HepG2 (cell line): ENCODE data around the gene HOXD3. TPM values are rescaled to one million over a fixed set of nuclear protein-coding genes. Genes with fewer than 3 reads are reported as not detected.

Experiments used
- ATAC-seq: fragments of 200-7000 bp; cut with Tn5 transposase; 3 replicates; pipeline ENCODE4 v1.9.1; 2020; ENCODE audit warnings: mild to moderate bottlenecking, moderate library complexity
- BruUV-seq: library from RNA; stranded (reverse); fragments of 400-500 nt; replicated peaks from 2 replicates; lab custom pipeline; 2021; lab: Mats Ljungman, UMichigan
- CTCF ChIA-PET: fragments of 300-600 bp; formaldehyde crosslinking; extraction: SDS; loops from one replicate; lab custom pipeline; 2021; ENCODE audit warnings: low total read pairs, inconsistent platforms, low intra/inter-chr PET ratio; lab: Yijun Ruan, JAX
- POLR2A ChIA-PET: fragments of 350-600 bp; sonication (Branson Sonifier 250); formaldehyde crosslinking; loops from one replicate; lab custom pipeline; 2020; ENCODE audit warnings: antibody characterized with exemption, inconsistent platforms; lab: Yijun Ruan, JAX
- DNase-seq: peaks from one replicate; pipeline ENCODE4 v3.0.0-alpha.2; 2015; ENCODE audit warnings: low spot score
- FAIRE-seq: peaks from 3 replicates; lab custom pipeline; 2011; peaks lifted over from hg19 to GRCh38; lab: Jason Lieb, UNC
- H2AFZ ChIP-seq: one replicate; pipeline ENCODE4 v1.6.1; 2011; ENCODE audit warnings: low read length, inconsistent platforms
- H3K27ac ChIP-seq: fragments of 300-600 bp; 3 replicates; pipeline ENCODE4 v1.8.0; 2011; ENCODE audit warnings: mixed run types, mild to moderate bottlenecking, mixed read lengths, low read length, inconsistent platforms; ENCODE audit not compliant: insufficient read depth; ENCODE audit errors: extremely low read length
- H3K27me3 ChIP-seq, 2 experiments: fragments of 200-600 bp in 1 of 2; 2 replicates in 1 of 2; 3 replicates in 1 of 2; pipeline versions ENCODE4 v1.6.0 to v1.8.0; 2011; ENCODE audit warnings: low read length in 2 of 2, mild to moderate bottlenecking in 2 of 2, moderate library complexity in 2 of 2, inconsistent platforms in 1 of 2; ENCODE audit not compliant: insufficient read depth in 2 of 2, control insufficient read depth in 1 of 2
- H3K36me3 ChIP-seq, 2 experiments: fragments of 200-600 bp in 1 of 2; replicated peaks in 1 of 2; 2 replicates in 1 of 2; 3 replicates in 1 of 2; pipeline versions ENCODE4 v1.5.1 to v1.8.0; 2011; ENCODE audit warnings: low read length in 2 of 2, inconsistent platforms in 1 of 2; ENCODE audit not compliant: insufficient read depth in 2 of 2, control insufficient read depth in 1 of 2
- H3K4me1 ChIP-seq: 2 replicates; pipeline ENCODE4 v1.5.1; 2012; ENCODE audit warnings: low read length, inconsistent platforms; ENCODE audit not compliant: insufficient read depth
- H3K4me2 ChIP-seq: 2 replicates; pipeline ENCODE4 v1.6.0; 2011; ENCODE audit warnings: low read depth, low read length, inconsistent platforms
- H3K4me3 ChIP-seq, 3 experiments: fragments of 200-600 bp in 1 of 3; sonication (generic), shearing (Covaris generic) in 1 of 3; replicated peaks in 1 of 3; 2 replicates each; pipeline ENCODE4 v1.5.1; 2011 to 2016; ENCODE audit warnings: low read length in 3 of 3, inconsistent platforms in 2 of 3, low read depth in 2 of 3, mild to moderate bottlenecking in 2 of 3, control low read depth in 1 of 3, mixed read lengths in 1 of 3; ENCODE audit not compliant: insufficient read depth in 1 of 3
- H3K79me2 ChIP-seq: one replicate; pipeline ENCODE4 v1.6.1; 2011; ENCODE audit warnings: low read length, inconsistent platforms; ENCODE audit not compliant: insufficient read depth
- H3K9ac ChIP-seq: 2 replicates; pipeline ENCODE4 v1.6.0; 2011; ENCODE audit warnings: mild to moderate bottlenecking, low read depth, low read length, inconsistent platforms; ENCODE audit not compliant: insufficient read depth
- H3K9me3 ChIP-seq: 2 replicates; pipeline ENCODE4 v1.5.1; 2012; ENCODE audit warnings: mild to moderate bottlenecking, low read length
- H4K20me1 ChIP-seq: 2 replicates; pipeline ENCODE4 v1.6.0; 2011; ENCODE audit warnings: inconsistent platforms, mild to moderate bottlenecking, low read length, moderate library complexity; ENCODE audit not compliant: insufficient read depth
- BHLHE40 ChIP-seq: IDR thresholded peaks from 2 replicates; pipeline ENCODE4 v1.6.1; 2011; ENCODE audit warnings: low read length, improper control_type of control experiment
- MYC ChIP-seq: sonication (generic); formaldehyde crosslinking; IDR thresholded peaks from 2 replicates; pipeline ENCODE4 v1.9.0; 2021; ENCODE audit warnings: missing genetic modification reagents, borderline replicate concordance
- SIN3B ChIP-seq: fragments of 150-350 bp; IDR thresholded peaks from 2 replicates; pipeline ENCODE4 v1.6.1; 2014; ENCODE audit warnings: low read length
- ZNF337 ChIP-seq: sonication (generic); formaldehyde crosslinking; IDR thresholded peaks from 2 replicates; pipeline ENCODE4 v1.5.1; 2020; ENCODE audit warnings: missing genetic modification reagents, low read depth, mild to moderate bottlenecking, borderline replicate concordance
- ZNF773 ChIP-seq: sonication (generic); formaldehyde crosslinking; IDR thresholded peaks from 2 replicates; pipeline ENCODE4 v1.4.0; 2020; ENCODE audit warnings: missing genetic modification reagents, borderline replicate concordance
- WGBS: methylation state at CpG from one replicate; pipeline ENCODE4 v1.1.6; 2017; ENCODE audit warnings: low lambda C conversion rate; 5-methylcytosine and 5-hydroxymethylcytosine counted together
- in situ Hi-C: cut with HindIII; loops from 2 replicates; pipeline ENCODE4 v1.10.0; 2017; ENCODE audit warnings: low pct_unique_long_range_greater_than_20kb; ENCODE audit not compliant: extremely low pct_ligation_motif_present
- intact Hi-C: fragments of 100-400 bp; cut with micrococcal nuclease; formaldehyde crosslinking; loops from one replicate; pipeline ENCODE4 v1.10.0; 2022; ENCODE audit not compliant: unreplicated experiment
- polyA plus RNA-seq, 8 experiments: library from polyadenylated mRNA; depleted of rRNA in 3 of 8; stranded (reverse) in 7 of 8; unstranded in 1 of 8; fragments of >200 nt; fragmentation: Illumina TruSeq in 4 of 8; extraction: Trizol in 4 of 8; gene quantifications; 2 replicates each; pipeline versions ENCODE4 v1.2.1 to v1.2.3, GENCODE V29; 2011 to 2016; ENCODE audit warnings: low read depth in 4 of 8, missing spikeins in 1 of 8, mixed read lengths in 1 of 8; ENCODE audit not compliant: insufficient read depth in 1 of 8
- total RNA-seq, 5 experiments: library from RNA; depleted of rRNA; stranded (reverse); fragments of >200 nt; fragmentation: Illumina TruSeq; extraction: Trizol; gene quantifications; 2 replicates each; pipeline ENCODE4 v1.2.3, GENCODE V29; 2016; ENCODE audit warnings: low read depth in 1 of 5
- TF ChIP-seq, protein P1 (sequence below): IDR thresholded peaks from 2 replicates; pipeline ENCODE4 v1.6.1; 2016; ENCODE audit warnings: low read depth, missing genetic modification reagents, missing compliant biosample characterization
- TF ChIP-seq, protein P2 (sequence below): sonication (generic); formaldehyde crosslinking; IDR thresholded peaks from 2 replicates; pipeline ENCODE4 v1.4.0; 2020; ENCODE audit warnings: missing genetic modification reagents, borderline replicate concordance
- TF ChIP-seq, protein P3 (sequence below): sonication (generic); formaldehyde crosslinking; IDR thresholded peaks from 2 replicates; pipeline ENCODE4 v1.8.0; 2022; ENCODE audit warnings: missing genetic modification reagents, mild to moderate bottlenecking, moderate library complexity, borderline replicate concordance
- TF ChIP-seq, protein P4 (sequence below): sonication (generic); formaldehyde crosslinking; conservative IDR thresholded peaks from 2 replicates; pipeline ENCODE4 v1.5.0; 2020; ENCODE audit warnings: missing genetic modification reagents
- TF ChIP-seq, protein P5 (sequence below): sonication (generic); formaldehyde crosslinking; IDR thresholded peaks from 2 replicates; pipeline ENCODE4 v1.4.0; 2020; ENCODE audit warnings: mild to moderate bottlenecking, missing genetic modification reagents

The HOXD3 gene
- total and polyA plus RNA-seq, 2 of the 13 experiments (the other 11 are each of a cell fraction or from before 2014, with no cell fraction given), result 0.05 to 0.09 TPM

DNA sequence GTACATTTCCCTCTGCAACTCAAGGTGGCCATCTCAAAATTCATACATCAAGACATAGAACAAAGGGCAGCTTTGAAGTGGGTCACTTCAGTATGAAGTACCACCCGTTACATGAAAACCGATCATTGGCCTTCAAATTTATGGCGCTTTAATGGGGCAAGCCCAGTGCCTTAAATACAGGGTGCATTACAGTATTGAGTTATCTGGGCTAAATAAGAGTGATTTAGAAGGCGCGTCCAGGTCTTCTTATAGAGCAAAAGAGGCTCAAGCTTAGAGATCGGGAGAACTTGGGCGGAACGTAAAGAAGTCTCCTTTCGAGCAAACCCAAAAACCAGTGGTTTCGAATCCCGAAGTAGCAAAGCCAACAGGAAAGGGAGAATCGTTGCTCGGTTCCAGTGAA is 7.1 kb downstream of the HOXD3 start:
- TF ChIP-seq, protein P1, sequence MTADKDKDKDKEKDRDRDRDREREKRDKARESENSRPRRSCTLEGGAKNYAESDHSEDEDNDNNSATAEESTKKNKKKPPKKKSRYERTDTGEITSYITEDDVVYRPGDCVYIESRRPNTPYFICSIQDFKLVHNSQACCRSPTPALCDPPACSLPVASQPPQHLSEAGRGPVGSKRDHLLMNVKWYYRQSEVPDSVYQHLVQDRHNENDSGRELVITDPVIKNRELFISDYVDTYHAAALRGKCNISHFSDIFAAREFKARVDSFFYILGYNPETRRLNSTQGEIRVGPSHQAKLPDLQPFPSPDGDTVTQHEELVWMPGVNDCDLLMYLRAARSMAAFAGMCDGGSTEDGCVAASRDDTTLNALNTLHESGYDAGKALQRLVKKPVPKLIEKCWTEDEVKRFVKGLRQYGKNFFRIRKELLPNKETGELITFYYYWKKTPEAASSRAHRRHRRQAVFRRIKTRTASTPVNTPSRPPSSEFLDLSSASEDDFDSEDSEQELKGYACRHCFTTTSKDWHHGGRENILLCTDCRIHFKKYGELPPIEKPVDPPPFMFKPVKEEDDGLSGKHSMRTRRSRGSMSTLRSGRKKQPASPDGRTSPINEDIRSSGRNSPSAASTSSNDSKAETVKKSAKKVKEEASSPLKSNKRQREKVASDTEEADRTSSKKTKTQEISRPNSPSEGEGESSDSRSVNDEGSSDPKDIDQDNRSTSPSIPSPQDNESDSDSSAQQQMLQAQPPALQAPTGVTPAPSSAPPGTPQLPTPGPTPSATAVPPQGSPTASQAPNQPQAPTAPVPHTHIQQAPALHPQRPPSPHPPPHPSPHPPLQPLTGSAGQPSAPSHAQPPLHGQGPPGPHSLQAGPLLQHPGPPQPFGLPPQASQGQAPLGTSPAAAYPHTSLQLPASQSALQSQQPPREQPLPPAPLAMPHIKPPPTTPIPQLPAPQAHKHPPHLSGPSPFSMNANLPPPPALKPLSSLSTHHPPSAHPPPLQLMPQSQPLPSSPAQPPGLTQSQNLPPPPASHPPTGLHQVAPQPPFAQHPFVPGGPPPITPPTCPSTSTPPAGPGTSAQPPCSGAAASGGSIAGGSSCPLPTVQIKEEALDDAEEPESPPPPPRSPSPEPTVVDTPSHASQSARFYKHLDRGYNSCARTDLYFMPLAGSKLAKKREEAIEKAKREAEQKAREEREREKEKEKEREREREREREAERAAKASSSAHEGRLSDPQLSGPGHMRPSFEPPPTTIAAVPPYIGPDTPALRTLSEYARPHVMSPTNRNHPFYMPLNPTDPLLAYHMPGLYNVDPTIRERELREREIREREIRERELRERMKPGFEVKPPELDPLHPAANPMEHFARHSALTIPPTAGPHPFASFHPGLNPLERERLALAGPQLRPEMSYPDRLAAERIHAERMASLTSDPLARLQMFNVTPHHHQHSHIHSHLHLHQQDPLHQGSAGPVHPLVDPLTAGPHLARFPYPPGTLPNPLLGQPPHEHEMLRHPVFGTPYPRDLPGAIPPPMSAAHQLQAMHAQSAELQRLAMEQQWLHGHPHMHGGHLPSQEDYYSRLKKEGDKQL (CRISPR knock-in tag), result no peak
- TF ChIP-seq MYC, result no peak
- no peak for TF ChIP-seq ZNF773
- no peak for TF ChIP-seq SIN3B
- TF ChIP-seq, protein P2, sequence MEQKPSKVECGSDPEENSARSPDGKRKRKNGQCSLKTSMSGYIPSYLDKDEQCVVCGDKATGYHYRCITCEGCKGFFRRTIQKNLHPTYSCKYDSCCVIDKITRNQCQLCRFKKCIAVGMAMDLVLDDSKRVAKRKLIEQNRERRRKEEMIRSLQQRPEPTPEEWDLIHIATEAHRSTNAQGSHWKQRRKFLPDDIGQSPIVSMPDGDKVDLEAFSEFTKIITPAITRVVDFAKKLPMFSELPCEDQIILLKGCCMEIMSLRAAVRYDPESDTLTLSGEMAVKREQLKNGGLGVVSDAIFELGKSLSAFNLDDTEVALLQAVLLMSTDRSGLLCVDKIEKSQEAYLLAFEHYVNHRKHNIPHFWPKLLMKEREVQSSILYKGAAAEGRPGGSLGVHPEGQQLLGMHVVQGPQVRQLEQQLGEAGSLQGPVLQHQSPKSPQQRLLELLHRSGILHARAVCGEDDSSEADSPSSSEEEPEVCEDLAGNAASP (CRISPR knock-in tag), result no peak
- TF ChIP-seq BHLHE40, result no peak
- TF ChIP-seq, protein P3, sequence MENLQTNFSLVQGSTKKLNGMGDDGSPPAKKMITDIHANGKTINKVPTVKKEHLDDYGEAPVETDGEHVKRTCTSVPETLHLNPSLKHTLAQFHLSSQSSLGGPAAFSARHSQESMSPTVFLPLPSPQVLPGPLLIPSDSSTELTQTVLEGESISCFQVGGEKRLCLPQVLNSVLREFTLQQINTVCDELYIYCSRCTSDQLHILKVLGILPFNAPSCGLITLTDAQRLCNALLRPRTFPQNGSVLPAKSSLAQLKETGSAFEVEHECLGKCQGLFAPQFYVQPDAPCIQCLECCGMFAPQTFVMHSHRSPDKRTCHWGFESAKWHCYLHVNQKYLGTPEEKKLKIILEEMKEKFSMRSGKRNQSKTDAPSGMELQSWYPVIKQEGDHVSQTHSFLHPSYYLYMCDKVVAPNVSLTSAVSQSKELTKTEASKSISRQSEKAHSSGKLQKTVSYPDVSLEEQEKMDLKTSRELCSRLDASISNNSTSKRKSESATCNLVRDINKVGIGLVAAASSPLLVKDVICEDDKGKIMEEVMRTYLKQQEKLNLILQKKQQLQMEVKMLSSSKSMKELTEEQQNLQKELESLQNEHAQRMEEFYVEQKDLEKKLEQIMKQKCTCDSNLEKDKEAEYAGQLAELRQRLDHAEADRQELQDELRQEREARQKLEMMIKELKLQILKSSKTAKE (CRISPR knock-in tag), result no peak
- TF ChIP-seq, protein P4, sequence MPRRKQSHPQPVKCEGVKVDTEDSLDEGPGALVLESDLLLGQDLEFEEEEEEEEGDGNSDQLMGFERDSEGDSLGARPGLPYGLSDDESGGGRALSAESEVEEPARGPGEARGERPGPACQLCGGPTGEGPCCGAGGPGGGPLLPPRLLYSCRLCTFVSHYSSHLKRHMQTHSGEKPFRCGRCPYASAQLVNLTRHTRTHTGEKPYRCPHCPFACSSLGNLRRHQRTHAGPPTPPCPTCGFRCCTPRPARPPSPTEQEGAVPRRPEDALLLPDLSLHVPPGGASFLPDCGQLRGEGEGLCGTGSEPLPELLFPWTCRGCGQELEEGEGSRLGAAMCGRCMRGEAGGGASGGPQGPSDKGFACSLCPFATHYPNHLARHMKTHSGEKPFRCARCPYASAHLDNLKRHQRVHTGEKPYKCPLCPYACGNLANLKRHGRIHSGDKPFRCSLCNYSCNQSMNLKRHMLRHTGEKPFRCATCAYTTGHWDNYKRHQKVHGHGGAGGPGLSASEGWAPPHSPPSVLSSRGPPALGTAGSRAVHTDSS, result no peak
- TF ChIP-seq ZNF337 (CRISPR knock-in tag), result no peak
- TF ChIP-seq, protein P5, sequence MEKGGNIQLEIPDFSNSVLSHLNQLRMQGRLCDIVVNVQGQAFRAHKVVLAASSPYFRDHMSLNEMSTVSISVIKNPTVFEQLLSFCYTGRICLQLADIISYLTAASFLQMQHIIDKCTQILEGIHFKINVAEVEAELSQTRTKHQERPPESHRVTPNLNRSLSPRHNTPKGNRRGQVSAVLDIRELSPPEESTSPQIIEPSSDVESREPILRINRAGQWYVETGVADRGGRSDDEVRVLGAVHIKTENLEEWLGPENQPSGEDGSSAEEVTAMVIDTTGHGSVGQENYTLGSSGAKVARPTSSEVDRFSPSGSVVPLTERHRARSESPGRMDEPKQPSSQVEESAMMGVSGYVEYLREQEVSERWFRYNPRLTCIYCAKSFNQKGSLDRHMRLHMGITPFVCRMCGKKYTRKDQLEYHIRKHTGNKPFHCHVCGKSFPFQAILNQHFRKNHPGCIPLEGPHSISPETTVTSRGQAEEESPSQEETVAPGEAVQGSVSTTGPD (CRISPR knock-in tag), result no peak
- TF ChIP-seq, all 625 proteins: peak for 0
- BruUV-seq, result no TSS peak

More for the DNA sequence above, 7.1 kb downstream of the HOXD3 start:
- no peak for DNase-seq
- in situ Hi-C loops (no loop called here), intact Hi-C loops (no loop called here)
- Histone ChIP-seq H4K20me1 (no peaks in the 10 kb centered on the region), H3K27ac (no peak overlapping the region), H3K9ac (no peak overlapping the region), H3K4me2 (no peak overlapping the region), H3K79me2 (no peaks in the 10 kb centered on the region), H3K9me3 (no peaks in the 10 kb centered on the region), H3K36me3 (no peaks in the 10 kb centered on the region), H2AFZ (no peak overlapping the region), H3K4me1 (peaks cover 36% of the 10 kb centered on the region), H3K4me3 (no peak overlapping the region), H3K27me3 (peaks cover 18 to 93% of the 10 kb centered on the region in 2 experiments)
- no peak for FAIRE-seq
- WGBS, result 52% methylated on average over 13 of the region's 13 CpGs
- POLR2A ChIA-PET, result no interaction called here
- ATAC-seq, result no peak
- CTCF ChIA-PET, result no interaction called here
